ENCODE data around the gene WDR70.

DNA sequence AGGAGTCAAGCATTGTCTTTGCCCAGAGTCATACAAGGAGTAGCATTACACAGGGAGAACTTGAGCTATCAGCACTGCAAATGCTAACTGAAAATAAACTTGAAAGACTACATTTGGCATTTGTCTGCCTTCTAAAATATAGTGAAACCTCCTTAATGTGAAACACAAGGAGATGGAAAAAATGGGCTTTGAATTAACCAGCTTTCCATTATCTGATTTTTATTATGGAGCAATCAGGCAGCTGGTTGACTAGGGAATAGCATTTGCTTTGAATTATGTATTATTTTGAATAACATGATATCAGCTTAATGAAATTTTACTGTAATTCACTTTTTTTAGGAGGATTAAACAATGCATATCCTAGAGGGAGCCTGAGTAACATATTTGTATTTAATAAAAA is 329.9 kb downstream of the WDR70 start:
- TF ChIP-seq, protein P1, sequence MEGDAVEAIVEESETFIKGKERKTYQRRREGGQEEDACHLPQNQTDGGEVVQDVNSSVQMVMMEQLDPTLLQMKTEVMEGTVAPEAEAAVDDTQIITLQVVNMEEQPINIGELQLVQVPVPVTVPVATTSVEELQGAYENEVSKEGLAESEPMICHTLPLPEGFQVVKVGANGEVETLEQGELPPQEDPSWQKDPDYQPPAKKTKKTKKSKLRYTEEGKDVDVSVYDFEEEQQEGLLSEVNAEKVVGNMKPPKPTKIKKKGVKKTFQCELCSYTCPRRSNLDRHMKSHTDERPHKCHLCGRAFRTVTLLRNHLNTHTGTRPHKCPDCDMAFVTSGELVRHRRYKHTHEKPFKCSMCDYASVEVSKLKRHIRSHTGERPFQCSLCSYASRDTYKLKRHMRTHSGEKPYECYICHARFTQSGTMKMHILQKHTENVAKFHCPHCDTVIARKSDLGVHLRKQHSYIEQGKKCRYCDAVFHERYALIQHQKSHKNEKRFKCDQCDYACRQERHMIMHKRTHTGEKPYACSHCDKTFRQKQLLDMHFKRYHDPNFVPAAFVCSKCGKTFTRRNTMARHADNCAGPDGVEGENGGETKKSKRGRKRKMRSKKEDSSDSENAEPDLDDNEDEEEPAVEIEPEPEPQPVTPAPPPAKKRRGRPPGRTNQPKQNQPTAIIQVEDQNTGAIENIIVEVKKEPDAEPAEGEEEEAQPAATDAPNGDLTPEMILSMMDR (IDR thresholded peaks at IDR 0.05), result no peak
- TF ChIP-seq POLR2AphosphoS5 (IDR thresholded peaks at IDR 0.05), result no peak
- TF ChIP-seq POLR2A (IDR thresholded peaks at IDR 0.05), result no peak
- TF ChIP-seq EP300 (IDR thresholded peaks at IDR 0.05; ENCODE audit: low read depth), result no peak

All from transverse colon (tissue), 4 donors.